GM12891 (cell line): ENCODE measurements around the gene ITGA4.

Experiments
- DNase-seq: peaks from one replicate; pipeline ENCODE4 v3.0.0; 2011; ENCODE audit warnings: low spot score; ENCODE audit not compliant: insufficient read length
- FAIRE-seq: peaks from 2 replicates; lab custom pipeline; 2011; peaks lifted over from hg19 to GRCh38; lab: Jason Lieb, UNC
- PAX5 ChIP-seq: IDR thresholded peaks from 2 replicates; pipeline ENCODE4 v1.6.1; 2011; ENCODE audit warnings: low read length, moderate library complexity, mild to moderate bottlenecking; ENCODE audit not compliant: insufficient read depth, severe bottlenecking
- POLR2A ChIP-seq: IDR thresholded peaks from 2 replicates; pipeline ENCODE4 v1.6.1; 2011; ENCODE audit warnings: low read depth, low read length, control low read depth
- POLR2AphosphoS5 ChIP-seq: IDR thresholded peaks from 2 replicates; pipeline ENCODE4 v1.6.1; 2011; ENCODE audit warnings: low read depth, low read length, control low read depth
- POU2F2 ChIP-seq: IDR thresholded peaks from 2 replicates; pipeline ENCODE4 v1.6.1; 2011; ENCODE audit warnings: low read depth, mild to moderate bottlenecking, control low read depth, low read length, moderate library complexity
- SPI1 ChIP-seq: IDR thresholded peaks from 2 replicates; pipeline ENCODE4 v1.6.1; 2011; ENCODE audit warnings: low read depth, low read length, control low read depth
- TAF1 ChIP-seq: IDR thresholded peaks from 2 replicates; pipeline ENCODE4 v1.6.1; 2011; ENCODE audit warnings: low read depth, low read length, control low read depth

ITGA4 gene

DNA sequence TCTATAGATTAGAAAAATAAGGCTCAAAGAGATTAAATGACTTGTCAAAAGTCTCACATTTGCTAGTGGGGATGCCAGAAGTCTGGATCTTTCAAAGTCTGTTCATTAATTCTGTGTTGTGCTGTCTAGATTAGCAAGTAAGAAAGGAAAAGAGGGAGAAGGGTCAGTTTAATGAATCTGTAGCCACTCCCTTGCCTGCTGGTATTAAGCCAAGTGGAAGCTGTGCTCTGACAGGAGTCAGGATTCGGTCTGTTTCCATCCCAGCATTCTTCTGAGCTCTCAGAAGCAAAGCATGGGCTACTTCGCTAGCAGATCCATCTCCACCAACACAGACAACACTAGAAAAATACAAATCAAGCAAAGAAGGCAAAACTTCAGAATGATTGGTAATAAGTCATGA is 101.2 kb downstream of the ITGA4 start:
- FAIRE-seq: no peak
- DNase-seq: no peak
- TF ChIP-seq PAX5 (no peak), SPI1 (no peak), POU2F2 (no peak), POLR2AphosphoS5 (no peak), TAF1 (no peak), POLR2A (no peak)

- DNase-seq: no peak
- TF ChIP-seq POU2F2: no peak
- no peak for TF ChIP-seq POLR2A
- TF ChIP-seq SPI1: no peak
- TF ChIP-seq POLR2AphosphoS5: no peak
- TF ChIP-seq PAX5: no peak
- TF ChIP-seq TAF1: no peak
- FAIRE-seq: no peak
Observed at GRCh38 chr2:181563101-181563692, 106.0 kb downstream of the ITGA4 start.

GRCh38 chr2:181566334-181567032 is 109.3 kb downstream of the ITGA4 start:
- DNase-seq (no peak), FAIRE-seq (peak; percentile 5)
- no peak for TF ChIP-seq POU2F2
- TF ChIP-seq POLR2AphosphoS5: no peak
- TF ChIP-seq PAX5: no peak
- TF ChIP-seq SPI1: no peak
- TF ChIP-seq POLR2A: no peak
- no peak for TF ChIP-seq TAF1

- DNase-seq (no peak), FAIRE-seq (no peak)
- TF ChIP-seq SPI1 (no peak), TAF1 (no peak), POU2F2 (no peak), PAX5 (no peak), POLR2AphosphoS5 (no peak), POLR2A (no peak)
Observed at GRCh38 chr2:181570059-181570458, 112.9 kb downstream of the ITGA4 start.

DNA sequence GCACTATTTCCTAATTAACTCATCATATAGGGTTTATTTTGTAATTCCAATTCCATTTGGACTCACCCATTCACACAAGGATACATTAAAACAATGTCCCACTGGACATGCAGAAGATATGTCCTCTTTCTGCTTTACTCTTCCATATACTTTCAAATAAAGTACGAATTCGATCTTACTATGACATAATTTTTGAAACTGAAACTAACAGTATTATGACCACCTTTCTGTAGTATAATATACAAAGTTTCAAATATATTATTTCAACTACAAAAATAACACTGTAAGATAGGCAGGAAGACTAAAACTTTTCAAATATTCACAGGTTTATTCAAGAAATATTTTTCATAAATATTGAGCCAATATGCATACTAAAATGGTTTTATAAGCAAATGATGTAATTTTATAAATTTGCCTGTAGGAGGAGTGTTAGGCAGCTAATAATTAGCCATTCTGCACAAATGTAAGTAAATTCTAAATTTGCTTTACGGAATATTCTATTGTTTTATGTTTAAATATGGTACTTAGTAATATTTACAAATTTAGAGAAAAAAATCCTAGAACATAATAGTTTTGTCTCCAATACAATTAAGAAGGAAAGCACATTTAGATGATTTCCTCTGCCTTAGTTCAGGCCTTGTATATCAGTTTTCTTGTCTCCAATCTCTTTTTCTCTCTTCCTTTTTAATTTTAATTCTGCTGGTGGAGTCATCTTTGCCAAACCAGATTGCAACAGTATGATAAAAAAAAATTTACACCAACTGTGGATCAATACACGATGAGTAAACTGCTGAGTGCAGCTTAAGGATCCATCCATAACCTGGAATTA is 113.9 kb downstream of the ITGA4 start:
- no peak for DNase-seq
- FAIRE-seq: no peak
- TF ChIP-seq POLR2A (no peak), POLR2AphosphoS5 (no peak), PAX5 (no peak), TAF1 (no peak)

DNA sequence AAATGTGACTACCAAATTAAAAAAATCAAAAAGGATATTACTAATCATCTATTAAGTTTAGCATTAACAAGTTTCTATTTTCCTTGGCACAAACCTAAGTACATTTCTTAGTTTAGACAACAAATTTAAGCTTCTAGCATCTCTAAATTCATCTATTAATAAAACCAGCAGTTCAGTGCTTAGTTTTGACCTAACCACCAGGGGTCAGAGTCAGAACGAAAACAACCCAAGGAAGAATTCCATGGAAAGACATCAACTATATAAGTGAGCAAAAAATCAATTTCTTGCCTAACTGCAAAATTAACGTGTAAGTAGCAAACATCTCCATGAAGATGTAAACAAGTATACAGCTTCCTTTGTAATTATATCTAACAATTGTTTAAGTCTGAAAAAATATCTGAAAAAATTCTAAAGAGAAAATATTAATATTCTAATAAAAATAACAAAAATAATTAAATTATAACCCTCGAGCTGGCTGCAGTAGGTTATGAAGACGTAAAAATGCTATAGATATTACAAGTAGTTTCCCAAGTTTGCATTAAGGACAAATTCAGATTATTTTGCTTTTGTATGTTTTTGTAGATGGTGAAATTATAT is 116.1 kb downstream of the ITGA4 start:
- no peak for DNase-seq
- no peak for TF ChIP-seq POU2F2
- TF ChIP-seq POLR2A: no peak
- no peak for TF ChIP-seq TAF1
- TF ChIP-seq POLR2AphosphoS5: no peak
- no peak for TF ChIP-seq SPI1
- TF ChIP-seq PAX5: no peak
- FAIRE-seq: no peak

DNA sequence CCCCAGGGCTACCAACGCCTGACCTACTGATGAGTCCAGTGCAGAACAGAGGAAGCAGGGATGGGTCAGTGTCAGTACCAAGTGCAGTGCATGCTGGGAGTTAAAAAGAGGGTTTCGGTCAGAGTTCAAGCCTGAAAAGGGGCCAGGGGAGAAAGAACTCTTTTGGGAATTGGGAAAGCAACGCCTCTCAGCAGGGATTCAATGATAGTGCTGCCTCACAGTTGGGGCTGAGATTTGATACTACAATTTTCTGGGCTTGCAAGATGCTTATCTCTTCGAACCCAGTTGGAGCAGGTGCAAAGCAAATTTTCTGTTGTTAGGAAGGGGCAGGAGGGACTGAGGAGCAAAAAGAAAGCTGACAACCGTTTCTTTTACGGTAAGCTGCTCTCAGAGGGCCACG is 117.1 kb downstream of the ITGA4 start:
- FAIRE-seq: no peak
- no peak for DNase-seq
- TF ChIP-seq POU2F2 (no peak), PAX5 (no peak), POLR2AphosphoS5 (no peak), POLR2A (no peak), SPI1 (no peak), TAF1 (no peak)

- no peak for DNase-seq
- TF ChIP-seq PAX5 (no peak), POLR2AphosphoS5 (no peak), POU2F2 (no peak), SPI1 (no peak), POLR2A (no peak)
- FAIRE-seq: no peak
Observed at GRCh38 chr2:181575024-181575649, 118.0 kb downstream of the ITGA4 start.

- DNase-seq (no peak), FAIRE-seq (no peak)
- TF ChIP-seq POLR2A (no peak), TAF1 (no peak), POU2F2 (no peak), SPI1 (no peak), POLR2AphosphoS5 (no peak), PAX5 (no peak)
Observed at GRCh38 chr2:181575650-181576025, 118.5 kb downstream of the ITGA4 start.
